Mucosa of rectum (tissue), 2 donors: ENCODE data around the gene DISP2.
A peak's percentile ranks its signal among the peaks of the same experiment; 100 is the strongest.

Experiments used
- H3K27ac ChIP-seq, 2 donors: one replicate each; pipeline ENCODE4 v1.7.0; 2013; ENCODE audit warnings: inconsistent platforms in 2 of 2, low read depth in 2 of 2, low read length in 2 of 2
- H3K27me3 ChIP-seq, 2 donors: one replicate each; pipeline ENCODE4 v1.7.0; 2013; ENCODE audit warnings: low read length in 2 of 2; ENCODE audit not compliant: control insufficient read depth in 2 of 2, insufficient read depth in 2 of 2
- H3K36me3 ChIP-seq, 2 donors: one replicate each; pipeline ENCODE4 v1.7.0; 2013; ENCODE audit warnings: low read length in 2 of 2; ENCODE audit not compliant: control insufficient read depth in 2 of 2, insufficient read depth in 2 of 2
- H3K4me1 ChIP-seq, 2 donors: one replicate each; pipeline ENCODE4 v1.7.0; 2013; ENCODE audit warnings: low read length in 2 of 2, mild to moderate bottlenecking in 1 of 2; ENCODE audit not compliant: control insufficient read depth in 2 of 2, insufficient read depth in 2 of 2
- H3K4me3 ChIP-seq, 2 donors: one replicate each; pipeline ENCODE4 v1.7.0; 2013; ENCODE audit warnings: low read length in 2 of 2
- H3K9ac ChIP-seq, 2 donors: one replicate each; pipeline ENCODE4 v1.7.0; 2013; ENCODE audit warnings: low read length in 2 of 2, low read depth in 1 of 2, mild to moderate bottlenecking in 1 of 2
- H3K9me3 ChIP-seq, 2 donors: one replicate each; pipeline ENCODE4 v1.7.0; 2013; ENCODE audit warnings: low read length in 2 of 2; ENCODE audit not compliant: control insufficient read depth in 2 of 2
- donor health status: healthy.
- donor health status: Normal muscosa, but diverticular disease.

DISP2 gene

DNA sequence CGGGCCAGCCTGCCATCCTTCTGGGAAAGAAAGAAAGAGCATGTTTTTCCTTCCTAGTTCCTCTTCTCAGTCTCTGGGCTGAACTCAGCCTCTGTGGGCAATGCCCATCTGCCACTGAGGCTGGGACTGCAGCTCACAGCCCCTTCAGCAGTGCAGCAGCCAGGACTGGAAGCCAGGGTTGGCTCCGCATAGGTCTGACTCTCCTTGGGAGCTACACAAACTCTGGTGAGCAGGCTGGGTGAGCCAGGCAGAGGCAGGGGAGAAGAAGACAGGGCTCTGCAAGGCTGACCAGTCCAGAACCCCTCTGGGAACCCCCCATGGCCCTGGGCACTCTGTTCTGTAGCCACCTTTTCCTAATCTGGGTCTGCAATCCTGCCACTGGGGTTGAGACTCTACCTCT lies 3.6 kb downstream of the DISP2 start:
- Histone ChIP-seq H3K27ac (no peak overlapping the region), H3K4me3 (no peak overlapping the region), H3K9me3 (no peaks in the 10 kb centered on the region), H3K36me3 (peaks cover 1 to 3% of the 10 kb centered on the region in 2 donors), H3K27me3 (no peaks in the 10 kb centered on the region), H3K9ac (no peak overlapping the region), H3K4me1 (peaks cover 5 to 17% of the 10 kb centered on the region in 2 donors)

- H3K36me3 ChIP-seq = no peaks in the 10 kb centered on the region
- H3K4me1 ChIP-seq = peaks cover 10 to 20% of the 10 kb centered on the region in 2 donors
- H3K9me3 ChIP-seq = no peaks in the 10 kb centered on the region
- H3K4me3 ChIP-seq = no peak overlapping the region
- no peaks in the 10 kb centered on the region for H3K27me3 ChIP-seq
- no peak overlapping the region for H3K9ac ChIP-seq
- H3K27ac ChIP-seq = no peak overlapping the region
Measured at GRCh38 chr15:40363611-40364010, 5.6 kb downstream of the DISP2 start.

DNA sequence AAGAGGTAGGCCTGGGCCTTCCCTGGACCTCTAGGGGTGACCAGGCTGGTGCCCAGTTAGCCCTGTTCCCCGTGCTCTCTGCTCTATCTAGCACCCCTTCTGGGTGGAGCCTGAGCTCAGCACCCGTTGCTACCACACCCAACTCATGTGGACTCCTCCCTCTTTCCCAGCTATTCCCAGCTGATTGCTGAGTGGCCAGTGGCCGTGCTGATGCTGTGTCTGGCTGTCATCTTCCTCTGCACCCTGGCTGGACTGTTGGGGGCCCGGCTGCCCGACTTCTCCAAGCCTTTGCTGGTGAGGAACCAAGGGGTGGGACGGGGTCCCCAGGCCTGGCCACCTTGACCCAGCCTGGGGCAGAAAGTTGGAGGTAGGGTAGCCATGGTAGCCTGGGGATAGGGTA lies 6.2 kb downstream of the DISP2 start:
- Histone ChIP-seq H3K9me3 (no peaks in the 10 kb centered on the region), H3K27me3 (no peaks in the 10 kb centered on the region), H3K27ac (no peak overlapping the region), H3K9ac (no peak overlapping the region), H3K4me3 (no peak overlapping the region), H3K4me1 (peaks cover 10 to 16% of the 10 kb centered on the region in 2 donors), H3K36me3 (no peaks in the 10 kb centered on the region)

DNA sequence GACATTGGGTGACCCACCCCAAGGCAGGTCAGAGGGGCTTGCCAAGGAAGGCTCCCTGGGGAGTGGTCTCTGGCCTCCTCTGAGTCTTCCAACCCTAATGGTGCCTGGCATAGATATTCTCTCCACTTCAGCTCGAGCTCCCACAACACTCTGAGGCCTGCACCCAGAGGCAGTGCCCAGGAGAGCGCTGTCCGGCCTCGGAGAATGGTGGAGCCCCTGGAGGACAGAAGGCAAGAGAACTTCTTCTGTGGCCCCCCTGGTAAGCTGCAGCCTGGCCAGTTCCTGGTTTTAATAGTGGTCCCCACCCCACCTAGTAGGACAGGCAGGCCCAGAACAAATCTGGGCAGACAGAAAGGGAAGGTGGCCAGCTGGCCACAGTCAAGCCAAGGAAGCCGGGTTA lies 7.0 kb downstream of the DISP2 start:
- no peak overlapping the region for H3K9ac ChIP-seq
- no peak overlapping the region for H3K4me3 ChIP-seq
- peaks cover 10 to 16% of the 10 kb centered on the region in 2 donors for H3K4me1 ChIP-seq
- H3K36me3 ChIP-seq = no peaks in the 10 kb centered on the region
- no peak overlapping the region for H3K27ac ChIP-seq
- no peaks in the 10 kb centered on the region for H3K9me3 ChIP-seq
- no peaks in the 10 kb centered on the region for H3K27me3 ChIP-seq

GRCh38 chr15:40365624-40366456 lies 7.8 kb downstream of the DISP2 start:
- H3K9me3 ChIP-seq = no peaks in the 10 kb centered on the region
- H3K27ac ChIP-seq = no peak overlapping the region
- H3K4me1 ChIP-seq = peaks cover 10 to 16% of the 10 kb centered on the region in 2 donors
- no peaks in the 10 kb centered on the region for H3K36me3 ChIP-seq
- H3K27me3 ChIP-seq = no peaks in the 10 kb centered on the region
- no peak overlapping the region for H3K9ac ChIP-seq
- no peak overlapping the region for H3K4me3 ChIP-seq

- Histone ChIP-seq H3K4me1 (peaks cover 10 to 16% of the 10 kb centered on the region in 2 donors), H3K9me3 (no peaks in the 10 kb centered on the region), H3K27ac (peak overlapping the region; percentile 74 to 81), H3K9ac (peak overlapping the region; percentile 47 to 69), H3K36me3 (no peaks in the 10 kb centered on the region), H3K4me3 (peak overlapping the region in 1 of 2 donors; percentile 54), H3K27me3 (no peaks in the 10 kb centered on the region)
Measured at GRCh38 chr15:40366457-40367370, 8.7 kb downstream of the DISP2 start.

DNA sequence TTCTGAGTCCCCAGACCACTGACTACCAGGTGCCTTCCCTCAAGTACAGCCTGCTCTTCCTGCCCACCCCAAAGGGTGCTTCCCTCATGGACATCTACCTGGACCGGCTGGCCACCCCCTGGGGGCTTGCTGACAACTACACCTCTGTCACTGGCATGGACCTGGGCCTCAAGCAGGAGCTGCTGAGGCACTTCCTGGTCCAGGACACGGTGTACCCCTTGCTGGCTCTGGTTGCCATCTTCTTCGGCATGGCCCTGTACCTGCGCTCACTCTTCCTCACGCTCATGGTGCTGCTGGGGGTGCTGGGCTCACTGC lies 9.3 kb downstream of the DISP2 start:
- peak overlapping the region; percentile 47 to 69 for H3K9ac ChIP-seq
- no peaks in the 10 kb centered on the region for H3K36me3 ChIP-seq
- H3K4me1 ChIP-seq = peaks cover 10 to 16% of the 10 kb centered on the region in 2 donors
- peak overlapping the region; percentile 19 to 54 for H3K4me3 ChIP-seq
- no peaks in the 10 kb centered on the region for H3K9me3 ChIP-seq
- H3K27me3 ChIP-seq = no peaks in the 10 kb centered on the region
- peak overlapping the region; percentile 74 to 81 for H3K27ac ChIP-seq

- Histone ChIP-seq H3K9me3 (no peaks in the 10 kb centered on the region), H3K4me1 (peaks cover 10 to 16% of the 10 kb centered on the region in 2 donors), H3K9ac (peak overlapping the region; percentile 47 to 69), H3K4me3 (peak overlapping the region; percentile 19 to 54), H3K27me3 (no peaks in the 10 kb centered on the region), H3K27ac (peak overlapping the region; percentile 74 to 81), H3K36me3 (no peaks in the 10 kb centered on the region)
Measured at GRCh38 chr15:40367686-40368611, 9.9 kb downstream of the DISP2 start.

- Histone ChIP-seq H3K9ac (no peak overlapping the region), H3K9me3 (no peaks in the 10 kb centered on the region), H3K27me3 (no peaks in the 10 kb centered on the region), H3K4me1 (peaks cover 10 to 16% of the 10 kb centered on the region in 2 donors), H3K36me3 (no peaks in the 10 kb centered on the region), H3K4me3 (no peak overlapping the region), H3K27ac (no peak overlapping the region)
Measured at GRCh38 chr15:40368719-40369473, 10.9 kb downstream of the DISP2 start.
